GM19468 (cell line): Measurements from ENCODE around the gene JUNB.

Source experiments
- ATAC-seq: cut with Tn5 transposase; IDR thresholded peaks from one replicate; pipeline ENCODE4 v1.9.1; 2021; ENCODE audit warnings: mild to moderate bottlenecking, moderate library complexity, moderate number of reproducible peaks; ENCODE audit not compliant: unreplicated experiment; ENCODE audit errors: extremely low read depth

JUNB gene

DNA sequence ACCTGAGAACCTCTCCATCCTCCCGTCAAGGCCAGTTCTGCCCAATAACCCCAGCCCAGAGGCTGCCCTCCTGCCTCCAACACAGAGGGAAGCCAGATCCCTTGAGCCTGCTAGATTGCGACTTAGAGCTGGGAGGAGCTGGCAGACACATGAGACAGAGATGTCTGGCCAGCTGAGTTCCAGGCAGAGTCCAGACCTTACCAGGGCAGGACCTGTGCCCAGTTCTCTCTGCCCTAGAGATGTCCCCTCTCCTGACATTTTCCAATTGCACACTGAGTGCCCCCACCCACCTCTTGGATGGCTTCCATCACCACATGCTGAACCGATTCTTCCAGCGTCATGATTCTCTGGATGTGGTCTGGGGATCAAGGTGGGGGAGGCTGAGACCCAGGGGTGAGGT, 19.0 kb upstream of the JUNB start:
- ATAC-seq, result no peak

DNA sequence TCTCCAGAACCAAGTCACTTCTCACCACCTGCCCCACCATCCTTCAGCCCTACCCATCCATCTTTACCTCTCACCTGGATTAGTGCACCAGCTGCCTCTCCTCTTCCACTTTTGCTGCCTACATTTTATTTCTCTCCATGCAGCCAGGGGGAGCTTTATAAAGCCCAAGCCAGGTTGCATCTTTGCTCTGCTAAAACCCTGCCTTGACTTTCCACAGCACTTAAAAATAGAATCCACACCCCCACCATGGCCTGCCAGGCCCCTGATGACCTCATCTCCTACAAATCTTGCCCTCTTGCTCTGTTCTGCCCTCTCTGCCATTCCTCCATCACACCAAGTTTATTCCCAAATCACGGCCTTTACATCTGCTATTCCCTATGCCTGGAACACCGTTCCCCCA, 17.7 kb upstream of the JUNB start:
- no peak for ATAC-seq

DNA sequence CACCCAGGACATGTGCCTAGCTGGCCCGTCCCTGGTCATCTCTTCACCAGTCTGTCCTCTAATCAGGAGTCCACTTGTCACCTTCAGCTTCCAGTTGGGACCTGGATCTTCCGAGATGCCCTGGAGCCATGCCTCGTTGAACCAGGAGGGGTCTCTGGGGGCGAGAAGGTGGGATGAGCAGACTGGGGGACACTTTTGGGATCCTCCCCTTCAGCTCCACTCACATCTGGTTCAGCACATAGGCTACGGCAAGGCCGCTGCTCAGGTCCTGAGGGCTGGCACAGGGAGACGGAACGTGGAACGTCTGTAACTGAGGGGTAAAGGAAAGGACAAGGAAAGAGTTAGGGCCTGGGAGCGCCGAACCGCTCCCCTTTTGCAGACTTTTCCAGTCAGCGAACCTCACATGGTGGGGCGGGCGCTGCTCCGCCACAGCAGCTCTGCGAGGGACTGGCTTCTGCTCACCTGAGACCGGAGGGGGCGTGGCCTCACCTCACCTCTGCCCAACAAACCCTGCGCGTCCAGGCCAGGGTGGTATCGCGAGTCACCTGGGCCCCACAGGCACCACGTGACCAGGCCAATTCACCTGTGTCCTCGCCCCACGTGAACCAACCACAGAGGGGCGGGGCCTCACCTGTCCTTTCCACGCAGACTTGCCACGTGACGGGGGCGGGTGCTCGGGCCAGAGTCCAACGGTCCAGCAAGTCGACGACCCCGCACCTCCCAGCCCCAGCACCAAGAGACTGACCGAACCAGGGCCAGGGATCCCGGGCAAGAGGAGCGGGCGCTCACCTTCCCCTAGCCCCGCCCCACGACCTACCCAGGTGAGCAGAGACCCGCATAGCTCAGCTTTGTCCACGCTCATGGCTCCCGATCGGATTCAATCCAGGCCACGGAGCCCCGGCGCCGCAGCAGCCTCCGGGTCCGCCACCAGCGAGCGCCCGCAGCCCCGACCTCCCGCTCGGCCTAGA, 16.4 kb upstream of the JUNB start, which contains the start of gene HOOK2:
Gene HOOK2, minus strand, starts transcription at position 965 of the 968 bp plus-strand sequence. Its CDS starts 103 bp downstream, at position 862.
- no peak for ATAC-seq

DNA sequence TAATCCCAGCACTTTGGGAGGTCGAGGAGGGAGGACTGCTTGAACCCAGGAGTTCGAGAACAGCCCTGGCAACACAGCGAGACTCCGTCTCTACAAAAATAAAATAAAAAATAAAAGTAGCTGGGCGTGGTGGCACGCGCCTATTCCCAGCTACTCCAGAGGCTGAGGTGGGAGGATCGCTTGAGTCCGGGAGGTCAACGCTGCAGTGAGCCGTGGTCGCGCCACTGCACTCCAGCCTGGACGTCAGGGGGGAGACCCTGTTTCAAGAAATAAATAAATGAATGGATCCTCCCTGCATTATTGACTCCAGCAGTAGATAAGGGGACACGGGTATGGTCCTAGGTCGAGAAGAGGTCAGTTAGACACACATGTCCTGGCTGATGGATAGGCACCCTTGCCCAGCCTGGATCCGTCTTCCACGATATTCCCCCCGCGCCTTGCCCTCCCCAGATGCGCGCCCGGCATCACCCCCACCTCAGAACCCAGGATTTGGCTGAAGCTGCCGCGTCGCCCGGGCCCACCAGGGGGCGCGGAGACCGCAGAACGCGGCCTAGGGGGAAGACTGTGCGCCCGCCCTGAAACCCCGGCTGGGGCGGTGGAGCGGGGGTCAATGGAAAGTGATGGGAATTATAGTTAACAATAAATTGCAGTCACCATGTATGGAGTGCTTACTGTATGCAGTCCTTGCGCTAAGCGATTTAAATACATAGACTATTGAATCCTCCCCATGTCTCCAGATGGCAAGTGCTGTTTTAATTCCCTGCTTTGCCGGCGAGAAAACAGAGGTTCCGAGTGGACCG, 13.9 kb upstream of the JUNB start:
- ATAC-seq, result no peak

DNA sequence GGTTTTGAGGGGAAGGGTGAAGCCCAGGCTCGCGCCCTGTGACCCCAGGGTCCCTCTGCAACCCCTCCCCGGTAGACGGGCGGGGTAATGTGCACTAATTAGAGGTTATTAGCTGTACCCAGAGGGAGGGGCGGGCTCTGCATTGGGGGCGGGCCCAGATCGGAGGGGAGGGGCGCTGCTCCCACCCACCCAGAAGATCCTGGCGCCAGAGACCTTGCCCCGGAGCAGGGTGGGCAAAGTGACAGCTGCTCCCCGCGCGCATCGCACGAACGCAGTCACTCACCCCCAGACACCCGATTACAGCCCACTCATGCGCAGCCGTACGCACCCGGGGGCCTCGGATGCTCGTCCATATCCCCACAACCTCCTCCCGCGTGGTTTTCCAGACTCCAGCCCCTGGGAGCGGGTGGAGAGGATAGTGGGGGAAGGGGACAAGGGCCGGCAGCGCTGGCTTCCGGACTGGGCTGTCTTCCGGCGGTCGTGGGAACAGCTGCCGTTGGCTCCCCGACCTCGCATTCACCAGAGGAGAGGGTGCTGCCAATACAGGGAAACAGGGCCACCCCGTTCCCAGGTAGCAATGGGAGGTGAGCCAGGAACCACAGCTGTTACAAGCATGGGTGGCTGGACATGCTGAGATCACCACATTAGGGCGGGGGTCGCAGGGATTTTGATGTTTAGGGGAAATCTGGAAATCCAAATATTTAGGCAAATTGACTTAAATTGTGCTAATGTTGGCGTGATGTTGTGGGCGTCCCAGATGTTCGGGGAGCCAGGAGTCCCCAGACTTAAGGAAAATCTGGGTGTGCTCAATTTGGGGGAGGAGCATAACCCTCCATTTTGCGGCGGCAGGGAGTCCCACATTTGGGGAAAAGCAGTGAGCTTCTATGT, 13.0 kb upstream of the JUNB start:
- ATAC-seq, result no peak

DNA sequence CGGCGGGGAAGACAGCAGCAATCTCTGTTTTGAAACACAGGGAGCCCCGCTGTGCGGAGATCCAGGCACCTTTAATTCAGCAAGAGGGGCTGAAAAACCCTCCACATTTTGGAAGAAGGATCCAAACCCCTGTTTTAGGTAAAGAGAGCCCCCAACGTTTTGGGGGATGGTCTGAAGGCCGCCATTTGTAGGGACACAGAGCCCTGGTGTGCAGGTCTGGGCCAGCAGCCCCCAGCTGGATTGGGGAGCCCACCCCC, 12.5 kb upstream of the JUNB start:
- no peak for ATAC-seq

DNA sequence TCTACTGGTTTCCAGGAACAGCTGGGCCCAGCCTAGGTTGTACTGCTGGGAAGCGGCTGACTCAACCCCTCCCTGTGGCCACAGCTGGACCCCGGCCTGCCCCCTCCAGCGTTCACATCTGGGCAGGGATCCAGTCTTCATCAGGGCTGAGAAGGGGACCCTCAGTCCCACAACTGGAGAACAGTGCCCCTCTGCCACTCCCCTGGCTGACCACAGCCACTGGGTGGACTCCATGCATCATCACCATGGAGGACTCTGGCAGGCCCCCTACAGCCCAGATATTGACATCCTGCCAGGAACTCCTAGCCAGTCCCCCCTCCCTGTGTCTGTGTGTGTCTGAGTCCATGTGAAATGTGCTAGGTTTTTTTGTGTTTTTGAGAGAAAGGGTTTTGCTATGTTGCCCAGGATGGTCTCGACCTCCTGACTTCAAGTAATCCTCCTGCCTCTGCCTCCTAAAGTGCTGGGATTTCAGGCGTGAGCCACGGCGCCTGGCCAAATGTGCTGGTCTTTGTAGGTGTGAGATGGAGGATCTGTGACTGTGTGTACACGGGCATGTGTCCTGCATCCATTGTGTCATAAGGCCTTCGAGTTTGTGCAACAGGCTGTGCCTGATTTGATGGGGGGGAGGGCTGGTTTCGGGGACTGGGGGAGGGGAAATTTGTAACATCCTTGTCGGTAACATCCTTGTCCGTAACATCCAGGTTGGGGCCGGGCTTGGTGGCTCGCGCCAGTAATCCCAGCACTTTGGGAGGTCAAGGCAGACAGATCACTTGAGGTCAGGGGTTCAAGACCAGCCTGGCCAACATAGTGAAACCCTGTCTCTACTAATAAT, 11.9 kb upstream of the JUNB start:
- no peak for ATAC-seq

DNA sequence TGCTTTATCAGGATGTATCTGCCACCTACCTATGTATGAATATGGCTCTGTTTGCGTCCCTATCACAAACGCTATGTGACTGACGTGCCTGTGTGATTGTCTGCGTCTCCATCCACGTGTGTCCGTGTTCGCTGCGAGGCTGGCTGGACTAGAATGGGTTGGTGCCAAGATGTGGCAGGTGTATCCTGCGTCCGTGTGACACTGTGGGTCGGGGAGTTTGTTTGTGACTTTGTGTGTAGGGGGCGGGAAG, 9.2 kb upstream of the JUNB start:
- no peak for ATAC-seq

DNA sequence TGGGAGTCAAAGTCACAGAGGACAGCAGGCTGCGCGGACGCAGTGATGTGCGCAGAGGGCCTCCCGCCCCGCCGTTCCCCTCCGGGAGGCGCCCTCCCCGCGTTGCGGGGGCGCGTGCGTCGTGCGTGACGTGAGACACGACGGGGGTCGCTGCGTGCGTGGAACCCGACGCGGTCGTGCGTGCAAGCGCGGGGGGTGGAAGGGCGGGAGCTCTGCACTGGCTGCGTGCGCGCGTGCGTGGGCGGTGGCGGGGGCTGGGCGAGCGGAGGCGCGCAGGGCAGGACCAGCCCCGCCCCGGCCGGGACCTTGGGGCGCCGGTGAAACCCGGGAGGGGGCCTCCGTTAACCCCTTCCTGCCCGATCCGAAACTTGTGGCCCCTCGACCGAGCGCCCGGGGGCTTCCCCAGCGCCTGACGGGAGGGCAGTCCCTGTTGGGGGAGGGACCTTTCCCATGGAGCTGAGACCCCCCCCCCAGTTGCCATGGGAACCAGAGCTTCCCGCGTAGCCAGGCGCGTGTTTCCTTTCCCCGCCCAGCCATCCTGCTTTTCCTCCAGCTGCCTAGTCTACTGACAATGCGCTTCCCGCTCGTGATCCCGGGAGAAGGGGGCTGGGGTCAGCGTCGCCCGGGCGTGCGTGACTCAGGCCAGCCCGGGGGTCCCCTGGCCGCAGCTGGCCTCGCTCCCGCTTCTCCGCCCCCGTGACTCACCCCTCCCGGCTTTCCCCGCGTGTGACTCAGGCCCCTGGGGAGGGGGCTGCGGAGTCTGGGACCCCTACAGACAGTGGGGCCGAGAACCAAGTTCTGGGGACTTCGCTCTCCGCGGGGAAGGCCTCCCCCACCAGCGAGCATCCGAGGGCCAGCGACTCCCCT, 8.6 kb upstream of the JUNB start:
- ATAC-seq, result peak; percentile 29

DNA sequence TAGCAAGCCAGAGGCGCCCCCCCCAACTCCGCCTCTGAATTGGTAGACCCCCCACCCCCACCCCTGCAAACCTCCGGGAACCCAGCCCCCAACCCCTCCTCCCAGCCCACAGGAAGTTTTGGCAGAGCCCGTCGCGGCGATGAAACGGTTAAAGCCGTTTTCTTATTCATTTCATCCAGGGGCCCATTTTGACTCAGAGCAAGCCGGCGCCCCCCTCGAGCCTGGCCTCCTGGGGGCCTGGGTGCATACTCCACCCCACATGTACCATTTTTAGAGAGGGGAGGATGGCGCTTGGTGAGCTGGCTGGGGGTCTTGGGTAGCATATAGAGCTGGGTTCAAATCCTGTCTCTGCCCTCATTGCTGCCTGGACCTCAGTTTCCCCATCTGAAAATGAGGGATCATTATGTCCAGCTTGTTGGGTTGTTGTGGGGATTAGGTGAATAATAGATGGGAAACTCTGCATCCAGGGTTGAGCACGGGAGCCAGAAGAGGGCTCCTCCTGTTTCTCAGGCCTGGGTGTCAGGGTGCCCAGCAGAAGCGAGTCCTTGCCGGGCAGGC, 7.9 kb upstream of the JUNB start:
- ATAC-seq, result no peak

DNA sequence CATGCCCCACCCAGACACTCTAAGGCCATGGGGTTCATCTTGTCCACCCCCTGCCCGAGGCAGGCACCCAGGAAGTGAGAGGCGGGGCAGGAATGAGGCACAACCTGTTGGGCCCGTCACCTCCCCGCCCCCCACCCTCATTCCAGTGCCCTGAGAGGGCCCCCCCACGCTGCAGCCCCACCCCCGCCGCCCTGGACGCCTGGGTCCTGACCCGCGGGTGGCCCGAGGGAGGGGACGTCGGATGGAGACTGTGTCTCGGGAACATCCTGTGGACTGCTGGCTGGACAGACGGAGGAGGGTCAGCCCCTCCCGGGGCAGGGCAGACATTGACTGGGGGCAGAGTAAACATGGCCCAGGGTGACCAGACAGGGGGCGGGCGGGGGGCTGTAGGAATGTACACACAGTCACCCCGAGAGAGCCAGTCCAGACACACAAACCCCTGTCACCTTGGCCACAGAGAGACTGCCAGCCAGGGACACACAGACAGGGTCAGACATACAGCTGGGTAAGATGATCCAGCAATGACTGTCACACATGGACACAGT, 7.4 kb upstream of the JUNB start:
- no peak for ATAC-seq

DNA sequence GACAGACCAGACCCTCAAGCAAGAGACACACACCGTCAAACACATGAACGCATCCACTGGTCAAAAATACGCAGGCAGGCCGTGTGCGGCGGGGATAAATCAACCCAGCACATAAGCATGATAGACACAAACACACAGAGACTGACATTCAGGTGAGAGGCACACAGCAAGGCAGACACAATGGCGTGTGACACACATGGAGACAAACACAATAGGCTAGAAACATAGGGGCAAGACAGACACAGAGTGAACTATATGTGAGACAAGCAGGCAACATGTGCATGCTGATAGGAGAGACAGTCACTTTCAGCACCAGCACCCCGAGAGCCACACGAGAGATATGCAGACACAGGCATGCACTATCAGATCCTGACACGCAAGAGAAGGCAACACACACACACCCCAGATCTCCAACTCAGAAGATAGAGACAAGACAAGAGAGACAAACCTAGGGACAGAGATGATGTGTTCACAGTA, 6.9 kb upstream of the JUNB start:
- no peak for ATAC-seq

DNA sequence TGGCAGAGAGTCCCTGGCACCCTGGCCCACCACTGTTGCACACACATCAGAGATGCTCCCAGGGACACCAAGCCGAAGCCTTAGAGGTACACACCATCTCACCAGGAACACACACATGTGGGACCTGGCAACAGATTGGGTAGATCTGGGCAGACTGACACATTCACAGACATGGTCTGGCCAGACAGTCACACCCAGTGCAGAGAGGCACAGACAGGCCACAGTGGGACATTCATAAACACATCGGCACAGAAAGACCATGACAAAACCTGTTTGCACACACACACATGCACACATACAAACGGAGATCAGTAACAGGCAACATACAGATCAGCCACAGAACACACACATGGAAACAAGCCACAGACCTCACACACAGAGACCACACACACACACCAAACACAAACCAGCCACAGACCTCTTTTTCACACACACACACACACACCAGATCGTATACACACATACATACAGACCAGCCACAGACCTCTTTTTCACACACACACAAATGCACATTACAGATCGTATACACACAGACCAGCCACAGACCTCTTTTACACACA, 6.3 kb upstream of the JUNB start:
- ATAC-seq, result no peak

DNA sequence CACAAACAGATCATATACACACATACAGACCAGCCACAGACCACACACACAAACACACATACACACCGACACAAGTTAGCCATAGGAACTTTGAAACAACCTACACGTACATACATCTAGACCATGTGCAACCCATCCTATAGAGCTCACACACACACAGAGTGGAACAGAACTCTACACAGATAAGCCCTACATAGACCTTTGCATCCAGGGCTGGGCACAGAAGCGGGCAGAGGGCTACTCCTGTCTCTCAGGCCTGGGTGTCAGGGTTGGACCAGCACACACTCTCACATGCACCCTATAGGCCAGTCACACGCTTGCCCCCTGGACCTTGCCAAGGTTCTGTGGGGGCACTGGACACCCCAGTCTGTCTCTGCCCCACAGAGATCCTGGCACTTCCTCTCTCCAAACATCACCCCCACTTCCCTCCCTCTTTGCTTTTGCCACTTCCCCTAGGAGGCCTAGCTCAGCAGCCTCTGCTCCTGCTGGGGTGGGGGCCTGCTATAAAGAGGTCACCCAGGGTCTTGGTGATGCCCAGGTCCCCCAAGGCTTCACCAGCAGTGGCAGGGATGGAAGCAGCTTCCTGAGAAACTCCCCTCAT, 5.8 kb upstream of the JUNB start:
- ATAC-seq, result no peak

DNA sequence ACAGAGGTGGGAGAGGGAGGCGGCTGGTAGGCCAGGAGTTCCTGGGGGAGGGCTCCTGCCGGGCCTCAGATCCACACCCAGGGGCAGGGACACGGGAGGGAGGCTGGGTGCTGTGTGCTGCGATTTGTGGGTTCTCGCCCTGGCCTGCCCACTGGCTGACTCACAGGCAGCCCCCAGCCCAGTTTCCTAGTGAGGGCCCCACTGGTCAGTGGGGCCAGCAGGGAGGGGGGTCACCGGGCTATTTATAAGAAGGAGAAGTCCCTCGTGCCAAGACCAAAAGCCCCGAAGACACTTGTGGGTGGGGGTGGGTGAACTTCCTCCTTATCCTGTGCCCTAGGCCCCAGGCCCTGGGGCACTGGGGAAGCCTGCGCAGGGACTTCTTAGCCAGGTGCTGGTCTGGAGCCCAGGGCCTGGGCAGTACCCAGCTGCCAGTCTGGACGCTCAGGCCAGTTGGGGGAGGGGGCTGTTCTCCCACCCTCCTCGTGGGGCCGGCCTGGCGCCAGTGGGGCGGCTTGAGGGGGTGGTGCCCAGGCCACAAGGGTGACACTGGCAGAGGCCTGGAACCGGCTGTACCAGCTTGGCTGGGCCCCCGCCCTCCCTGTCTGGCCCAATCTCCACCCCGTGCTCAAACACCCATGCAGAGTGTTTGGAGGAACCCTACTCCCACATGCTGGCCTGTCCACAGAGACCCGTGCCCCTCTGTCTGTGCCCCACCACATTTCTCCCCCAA, 5.0 kb upstream of the JUNB start:
- no peak for ATAC-seq

DNA sequence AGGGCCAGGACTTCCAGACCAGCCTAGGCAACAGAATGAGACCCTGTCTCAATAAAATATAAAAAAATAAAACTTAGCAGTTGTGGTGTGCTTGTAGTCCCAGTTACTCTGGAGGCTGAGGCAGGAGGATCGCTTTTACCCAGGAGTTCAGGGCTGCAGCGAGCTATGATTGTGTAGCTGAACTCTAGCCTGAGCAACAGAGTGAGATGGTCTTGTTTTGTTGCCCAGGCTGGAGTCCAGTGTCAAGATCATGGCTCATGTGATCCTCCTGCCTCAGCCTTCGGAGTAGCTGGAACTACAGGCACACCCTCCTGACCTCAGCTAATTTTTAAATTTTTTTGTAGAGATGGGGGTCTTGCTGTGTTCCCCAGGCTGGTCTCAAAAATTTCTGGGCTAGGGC, 4.3 kb upstream of the JUNB start:
- ATAC-seq, result no peak

DNA sequence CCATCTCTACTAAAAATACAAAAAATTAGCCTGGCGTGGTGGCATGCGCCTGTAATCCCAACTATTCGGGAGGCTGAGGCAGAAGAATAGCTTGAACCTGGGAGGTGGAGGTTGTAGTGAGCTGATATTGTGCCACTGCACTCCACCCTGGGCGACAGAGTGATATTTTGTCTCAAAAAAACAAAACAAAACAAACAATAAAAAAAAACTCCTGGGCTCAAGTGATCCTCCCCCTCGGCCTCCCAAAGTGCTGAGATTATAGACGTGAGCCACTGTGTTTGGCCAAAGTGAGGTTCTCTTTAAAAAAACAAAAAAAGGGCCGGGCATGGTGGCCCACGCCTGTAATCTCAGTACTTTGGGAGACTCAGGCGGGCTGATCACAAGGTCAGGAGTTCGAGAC, 3.8 kb upstream of the JUNB start:
- no peak for ATAC-seq
